ENCODE measurements around the gene TEAD1.

DNA sequence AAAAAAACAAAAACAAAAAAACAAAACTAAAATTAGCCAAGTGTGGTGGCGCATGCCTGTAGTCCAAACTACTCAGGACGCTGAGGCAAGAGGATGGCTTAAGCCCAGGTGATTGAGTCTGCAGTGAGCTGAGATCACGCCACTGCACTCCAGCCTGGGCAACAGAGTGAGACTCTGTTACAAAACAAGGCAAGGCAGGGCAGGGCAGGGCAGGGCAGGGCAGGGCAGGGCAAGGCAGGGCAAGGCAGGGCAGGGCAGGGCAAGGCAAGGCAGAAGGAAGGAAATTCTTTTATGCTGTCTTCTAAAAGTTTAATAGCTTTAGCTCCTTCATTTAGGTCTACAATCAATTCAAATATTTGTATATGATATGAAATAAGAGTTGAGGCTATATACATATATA lies 284.8 kb downstream of the TEAD1 start:
- TF ChIP-seq POLR2A (IDR thresholded peaks at IDR 0.05) (no peak), CTCF (IDR thresholded peaks at IDR 0.05) (no peak)
